ENCODE data around the gene IGFLR1. TPM values are rescaled to one million over a fixed set of nuclear protein-coding genes. Genes with fewer than 3 reads are reported as not detected.
"Not testable (repeated sequence)": the region's sequence is repeated elsewhere in the genome, so short reads cannot be mapped to it uniquely, and the experiment has no call there.

Gene IGFLR1
- total and polyA plus RNA-seq, 4 donors: 3.8 to 72.5 (median 26.0) TPM

DNA sequence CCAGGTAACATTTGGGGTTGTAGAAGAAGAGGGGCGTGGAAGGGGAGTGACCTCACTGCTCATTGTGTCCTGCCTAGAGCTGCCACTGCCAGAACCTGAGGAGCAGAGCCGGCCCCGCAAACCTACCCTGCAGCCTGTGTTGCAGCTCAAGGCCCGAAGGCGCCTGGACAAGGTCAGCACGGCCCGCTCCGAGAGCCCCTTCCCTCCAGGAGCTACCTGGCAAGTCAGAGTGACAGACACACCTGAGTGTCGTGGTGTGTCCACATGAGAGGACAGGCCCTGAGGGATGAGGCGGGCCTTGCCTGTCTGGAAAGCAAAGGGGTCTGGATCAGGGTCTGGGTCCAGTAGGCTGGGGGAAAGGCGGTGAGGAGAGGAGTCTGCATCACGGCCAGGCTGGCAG, 17.7 kb downstream of the IGFLR1 start:
- Histone ChIP-seq H3K27me3 (ENCODE audit: control insufficient read depth in 3 of 3, insufficient read depth in 3 of 3, low read length in 2 of 3) (no peaks in the 10 kb centered on the region), H3K27ac (ENCODE audit: low read depth in 1 of 2, low read length in 1 of 2) (no peak overlapping the region), H3K9me3 (ENCODE audit: control insufficient read depth in 4 of 4, insufficient read depth in 3 of 4, low read length in 3 of 4) (no peaks in the 10 kb centered on the region), H3K4me1 (ENCODE audit: control insufficient read depth in 5 of 5, insufficient read depth in 5 of 5, low read length in 5 of 5) (peaks cover 0 to 2% (median 0%) of the 10 kb centered on the region in 5 donors), H3K9ac (ENCODE audit: insufficient read depth in 1 of 2, low read length in 2 of 2) (no peak overlapping the region), H3K4me3 (no peak overlapping the region), H3K36me3 (ENCODE audit: control insufficient read depth in 4 of 4, insufficient read depth in 4 of 4, low read length in 4 of 4) (peaks cover 12 to 88% (median 45%) of the 10 kb centered on the region in 4 donors)
- ATAC-seq (ENCODE audit: insufficient read depth, low FRiP score) (no peak), DNase-seq (no peak)
- TF ChIP-seq, protein P1, sequence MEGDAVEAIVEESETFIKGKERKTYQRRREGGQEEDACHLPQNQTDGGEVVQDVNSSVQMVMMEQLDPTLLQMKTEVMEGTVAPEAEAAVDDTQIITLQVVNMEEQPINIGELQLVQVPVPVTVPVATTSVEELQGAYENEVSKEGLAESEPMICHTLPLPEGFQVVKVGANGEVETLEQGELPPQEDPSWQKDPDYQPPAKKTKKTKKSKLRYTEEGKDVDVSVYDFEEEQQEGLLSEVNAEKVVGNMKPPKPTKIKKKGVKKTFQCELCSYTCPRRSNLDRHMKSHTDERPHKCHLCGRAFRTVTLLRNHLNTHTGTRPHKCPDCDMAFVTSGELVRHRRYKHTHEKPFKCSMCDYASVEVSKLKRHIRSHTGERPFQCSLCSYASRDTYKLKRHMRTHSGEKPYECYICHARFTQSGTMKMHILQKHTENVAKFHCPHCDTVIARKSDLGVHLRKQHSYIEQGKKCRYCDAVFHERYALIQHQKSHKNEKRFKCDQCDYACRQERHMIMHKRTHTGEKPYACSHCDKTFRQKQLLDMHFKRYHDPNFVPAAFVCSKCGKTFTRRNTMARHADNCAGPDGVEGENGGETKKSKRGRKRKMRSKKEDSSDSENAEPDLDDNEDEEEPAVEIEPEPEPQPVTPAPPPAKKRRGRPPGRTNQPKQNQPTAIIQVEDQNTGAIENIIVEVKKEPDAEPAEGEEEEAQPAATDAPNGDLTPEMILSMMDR (IDR thresholded peaks at IDR 0.05; ENCODE audit: control extremely low read depth, extremely low read depth): no peak
- WGBS, 2 donors: 96 to 97% methylated on average over 12 of the region's 12 CpGs

DNA sequence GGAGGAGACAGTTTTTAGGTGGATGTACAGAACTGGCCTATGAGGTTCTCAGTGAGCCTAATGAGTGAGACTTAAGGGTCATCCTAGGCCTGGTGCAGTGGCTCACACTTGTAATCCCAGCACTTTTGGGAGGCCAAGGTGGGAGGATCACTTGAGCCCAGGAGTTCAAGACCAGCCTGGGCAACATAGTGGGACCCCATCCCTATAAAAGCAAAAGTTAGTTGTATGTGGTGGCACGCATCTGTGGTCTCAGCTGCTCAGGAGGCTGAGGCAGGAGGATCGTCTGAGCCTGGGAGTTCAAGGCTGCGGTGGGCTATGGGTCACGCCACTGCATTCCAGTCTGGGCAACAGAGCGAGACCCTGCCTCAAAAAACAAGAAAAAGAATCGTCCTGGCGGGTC, 18.1 kb downstream of the IGFLR1 start:
- 95 to 97% methylated on average over 7 of the region's 7 CpGs for WGBS, 2 donors
- not testable (repeated sequence) for H3K27me3 ChIP-seq (ENCODE audit: control insufficient read depth in 3 of 3, insufficient read depth in 3 of 3, low read length in 2 of 3); H3K4me1 ChIP-seq (ENCODE audit: control insufficient read depth in 5 of 5, insufficient read depth in 5 of 5, low read length in 5 of 5); DNase-seq; H3K4me3 ChIP-seq; H3K9me3 ChIP-seq (ENCODE audit: control insufficient read depth in 4 of 4, insufficient read depth in 3 of 4, low read length in 3 of 4); ATAC-seq (ENCODE audit: insufficient read depth, low FRiP score); H3K27ac ChIP-seq (ENCODE audit: low read depth in 1 of 2, low read length in 1 of 2); H3K9ac ChIP-seq (ENCODE audit: insufficient read depth in 1 of 2, low read length in 2 of 2)
- H3K36me3 ChIP-seq (ENCODE audit: control insufficient read depth in 4 of 4, insufficient read depth in 4 of 4, low read length in 4 of 4): peaks cover 9 to 84% (median 43%) of the 10 kb centered on the region in 4 donors

DNA sequence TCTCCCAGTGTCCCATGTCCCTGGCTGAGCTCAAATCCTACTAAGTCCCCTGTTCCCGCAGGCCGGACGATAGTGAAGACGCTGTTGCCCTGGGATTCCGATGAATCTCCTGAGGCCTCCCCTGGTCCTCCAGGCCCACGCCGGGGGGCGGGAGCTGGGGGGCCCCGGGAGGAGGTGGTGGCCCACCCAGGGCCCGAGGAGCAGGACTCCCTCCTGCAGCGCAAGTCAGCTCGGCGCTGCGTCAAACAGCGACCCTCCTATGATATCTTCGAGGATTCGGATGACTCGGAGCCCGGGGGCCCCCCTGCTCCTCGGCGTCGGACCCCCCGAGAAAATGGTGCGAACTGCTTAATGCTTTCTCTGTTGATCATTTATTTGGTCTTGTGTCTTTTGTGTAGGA, 18.6 kb downstream of the IGFLR1 start:
- no peak for ATAC-seq (ENCODE audit: insufficient read depth, low FRiP score)
- peaks cover 9 to 79% (median 40%) of the 10 kb centered on the region in 4 donors for H3K36me3 ChIP-seq (ENCODE audit: control insufficient read depth in 4 of 4, insufficient read depth in 4 of 4, low read length in 4 of 4)
- no peak for DNase-seq
- no peaks in the 10 kb centered on the region for H3K27me3 ChIP-seq (ENCODE audit: control insufficient read depth in 3 of 3, insufficient read depth in 3 of 3, low read length in 2 of 3)
- TF ChIP-seq, protein P1 (IDR thresholded peaks at IDR 0.05; ENCODE audit: control extremely low read depth, extremely low read depth): no peak
- H3K4me3 ChIP-seq: no peak overlapping the region
- H3K9me3 ChIP-seq (ENCODE audit: control insufficient read depth in 4 of 4, insufficient read depth in 3 of 4, low read length in 3 of 4): no peaks in the 10 kb centered on the region
- H3K4me1 ChIP-seq (ENCODE audit: control insufficient read depth in 5 of 5, insufficient read depth in 5 of 5, low read length in 5 of 5): peaks cover 0 to 10% (median 7%) of the 10 kb centered on the region in 5 donors
- 96 to 97% methylated on average over 24 of the region's 24 CpGs for WGBS, 2 donors
- no peak overlapping the region for H3K9ac ChIP-seq (ENCODE audit: insufficient read depth in 1 of 2, low read length in 2 of 2)
- H3K27ac ChIP-seq (ENCODE audit: low read depth in 1 of 2, low read length in 1 of 2): no peak overlapping the region

DNA sequence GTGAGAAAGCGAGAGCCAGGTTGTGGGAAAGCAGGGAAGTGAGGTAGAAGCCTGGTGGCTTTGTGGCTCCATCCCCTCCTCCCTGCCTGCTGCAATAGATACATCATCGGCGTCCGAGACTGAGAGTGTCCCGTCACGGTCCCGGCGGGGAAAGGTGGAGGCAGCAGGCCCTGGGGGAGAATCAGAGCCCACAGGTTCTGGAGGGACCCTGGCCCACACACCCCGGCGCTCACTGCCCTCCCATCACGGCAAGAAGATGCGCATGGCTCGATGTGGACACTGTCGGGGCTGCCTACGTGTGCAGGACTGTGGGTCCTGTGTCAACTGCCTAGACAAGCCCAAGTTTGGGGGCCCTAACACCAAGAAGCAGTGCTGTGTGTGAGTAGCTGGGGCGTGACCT, 19.4 kb downstream of the IGFLR1 start:
- no peak overlapping the region for H3K4me3 ChIP-seq
- no peak for ATAC-seq (ENCODE audit: insufficient read depth, low FRiP score)
- WGBS, 2 donors: 95 to 96% methylated on average over 16 of the region's 16 CpGs
- no peak overlapping the region for H3K9ac ChIP-seq (ENCODE audit: insufficient read depth in 1 of 2, low read length in 2 of 2)
- H3K9me3 ChIP-seq (ENCODE audit: control insufficient read depth in 4 of 4, insufficient read depth in 3 of 4, low read length in 3 of 4): no peaks in the 10 kb centered on the region
- H3K36me3 ChIP-seq (ENCODE audit: control insufficient read depth in 4 of 4, insufficient read depth in 4 of 4, low read length in 4 of 4): peaks cover 9 to 72% (median 38%) of the 10 kb centered on the region in 4 donors
- TF ChIP-seq, protein P1 (IDR thresholded peaks at IDR 0.05; ENCODE audit: control extremely low read depth, extremely low read depth): no peak
- H3K4me1 ChIP-seq (ENCODE audit: control insufficient read depth in 5 of 5, insufficient read depth in 5 of 5, low read length in 5 of 5): peaks cover 0 to 10% (median 8%) of the 10 kb centered on the region in 5 donors
- DNase-seq: no peak
- no peaks in the 10 kb centered on the region for H3K27me3 ChIP-seq (ENCODE audit: control insufficient read depth in 3 of 3, insufficient read depth in 3 of 3, low read length in 2 of 3)
- no peak overlapping the region for H3K27ac ChIP-seq (ENCODE audit: low read depth in 1 of 2, low read length in 1 of 2)
